Left colon (tissue), 2 donors: Measurements from ENCODE around the gene LRRIQ4. TPM values are rescaled to one million over a fixed set of nuclear protein-coding genes. Genes with fewer than 3 reads are reported as not detected.

Source experiments
- ATAC-seq: fragments of 200-7000 bp; cut with Tn5 transposase; one replicate; pipeline ENCODE4 v1.9.1; 2020; ENCODE audit warnings: mild to moderate bottlenecking, moderate library complexity
- DNase-seq, 2 donors: peaks; one replicate each; pipeline ENCODE4 v3.0.0-alpha.2; 2020
- intact Hi-C, 2 donors: fragments of 100-400 bp; cut with DNase I in 1 of 2; cut with micrococcal nuclease in 1 of 2; formaldehyde crosslinking; loops; one replicate each; pipeline versions ENCODE4 v1.11.2 to v1.14.0; 2022; cut with DNase I, micrococcal nuclease
- total RNA-seq, 2 donors: library from RNA; stranded (reverse); fragmentation: NEBNext Ultra II Directional; extraction: Animal tissue kit (Norgen Biotek cat#: 25700); gene quantifications; one replicate each; pipeline ENCODE4 v1.2.1, GENCODE V29; 2021
- donor health status: DM: no; HTN: no; CAD: no.
- donor health status: DM: yes; HTN: yes; CAD: no.

LRRIQ4 gene
- total RNA-seq, 2 donors from 2014 or later = 0.22 TPM; not detected in 1

- intact Hi-C loops = no loop called here
- ATAC-seq (peak; percentile 26), DNase-seq (no peak)
Observed at GRCh38 chr3:169841171-169841570, 28.5 kb downstream of the LRRIQ4 start.

GRCh38 chr3:169842960-169843359 is 30.3 kb downstream of the LRRIQ4 start:
- ATAC-seq = no peak

GRCh38 chr3:169846458-169847193 is 34.0 kb downstream of the LRRIQ4 start:
- intact Hi-C loops = no loop called here
- ATAC-seq (no peak), DNase-seq (no peak)

More at GRCh38 chr3:169842960-169843359, 30.3 kb downstream of the LRRIQ4 start:
- no peak for DNase-seq
- intact Hi-C loops = no loop called here

GRCh38 chr3:169847896-169848295 is 35.2 kb downstream of the LRRIQ4 start:
- intact Hi-C loops = no loop called here
- ATAC-seq = peak; percentile 94
- peak; percentile 68 to 71 for DNase-seq

GRCh38 chr3:169848741-169849140 is 36.1 kb downstream of the LRRIQ4 start:
- intact Hi-C loops = no loop called here
- DNase-seq = no peak
- no peak for ATAC-seq

- intact Hi-C loops = no loop called here
- DNase-seq (no peak), ATAC-seq (no peak)
Observed at GRCh38 chr3:169850618-169851017, 37.9 kb downstream of the LRRIQ4 start.

- ATAC-seq = no peak
- intact Hi-C loops = no loop called here
- no peak for DNase-seq
Observed at GRCh38 chr3:169855514-169855913, 42.8 kb downstream of the LRRIQ4 start.

- ATAC-seq = no peak
- no peak for DNase-seq
- intact Hi-C loops = no loop called here
Observed at GRCh38 chr3:169857811-169858210, 45.1 kb downstream of the LRRIQ4 start.

- no peak for DNase-seq
- intact Hi-C loops = loop anchor here in 1 of 2 donors (10.0 kb wide), 1 partner anchor 103 kb away; the partner anchor contains the start of gene SEC62
- ATAC-seq = no peak
Observed at GRCh38 chr3:169861871-169862270, 49.2 kb downstream of the LRRIQ4 start.

GRCh38 chr3:169863458-169863899 is 50.8 kb downstream of the LRRIQ4 start:
- intact Hi-C loops = loop anchor here in 1 of 2 donors (10.0 kb wide), 1 partner anchor 101 kb away; the partner anchor contains the start of gene SEC62

GRCh38 chr3:169864270-169864669 is 51.6 kb downstream of the LRRIQ4 start:
- ATAC-seq = no peak
- no peak for DNase-seq
- intact Hi-C loops = loop anchor here in 1 of 2 donors (10.0 kb wide), 1 partner anchor 101 kb away; the partner anchor contains the start of gene SEC62

More at GRCh38 chr3:169863458-169863899, 50.8 kb downstream of the LRRIQ4 start:
- DNase-seq (peak; percentile 54 to 77), ATAC-seq (peak; percentile 74)

GRCh38 chr3:169865176-169865767 is 52.6 kb downstream of the LRRIQ4 start:
- peak in 1 of 2 donors; percentile 24 for DNase-seq

GRCh38 chr3:169867584-169868210 is 55.0 kb downstream of the LRRIQ4 start:
- intact Hi-C loops = loop anchor here in 1 of 2 donors (10.0 kb wide), 1 partner anchor 97 kb away; the partner anchor contains the start of gene SEC62
- no peak for ATAC-seq
- no peak for DNase-seq

More at GRCh38 chr3:169865176-169865767, 52.6 kb downstream of the LRRIQ4 start:
- intact Hi-C loops = loop anchor here in 1 of 2 donors (10.0 kb wide), 1 partner anchor 100 kb away; the partner anchor contains the start of gene SEC62
- ATAC-seq = peak; percentile 62

GRCh38 chr3:169868369-169868768 is 55.7 kb downstream of the LRRIQ4 start:
- no peak for DNase-seq
- intact Hi-C loops = loop anchor here in 1 of 2 donors (10.0 kb wide), 1 partner anchor 96 kb away; the partner anchor contains the start of gene SEC62
- no peak for ATAC-seq

GRCh38 chr3:169869484-169870220 is 57.0 kb downstream of the LRRIQ4 start, which contains the start of gene LRRC31:
Gene LRRC31, minus strand, starts transcription at chr3:169869935. Its CDS starts 128 bp downstream, at chr3:169869807.
- ATAC-seq = peak; percentile 79
- intact Hi-C loops = loop anchor here in 1 of 2 donors (10.0 kb wide), 1 partner anchor 95 kb away; the partner anchor contains the start of gene SEC62
- no peak for DNase-seq

- DNase-seq = peak; percentile 66 to 86
- peak; percentile 81 for ATAC-seq
- intact Hi-C loops = no loop called here
Observed at GRCh38 chr3:169871129-169871886, 58.6 kb downstream of the LRRIQ4 start.

GRCh38 chr3:169879013-169879557 is 66.4 kb downstream of the LRRIQ4 start:
- ATAC-seq = no peak
- intact Hi-C loops = no loop called here
- no peak for DNase-seq
